A549 (cell line): ENCODE results near the gene BCL7B. TPM values are rescaled to one million over a fixed set of nuclear protein-coding genes. Genes with fewer than 3 reads are reported as not detected.

Source experiments
- BHLHE40 ChIP-seq: IDR thresholded peaks from 2 replicates; pipeline ENCODE4 v1.6.1; 2012; ENCODE audit warnings: low read depth, low read length, inconsistent platforms
- CBX2 ChIP-seq: fragments of 200-600 bp; sonication (generic); IDR thresholded peaks from 2 replicates; pipeline ENCODE4 v1.6.1; 2016; ENCODE audit warnings: low read depth, mild to moderate bottlenecking, borderline replicate concordance
- CHD2 ChIP-seq: fragments of 150-350 bp; IDR thresholded peaks from 2 replicates; pipeline ENCODE4 v1.6.1; 2014; ENCODE audit warnings: low read length; ENCODE audit not compliant: partially characterized antibody
- EHF ChIP-seq: fragments of 250-450 bp; sonication (Bioruptor Pico); IDR thresholded peaks from 2 replicates; pipeline ENCODE4 v1.5.0; 2020; ENCODE audit warnings: mild to moderate bottlenecking
- EP300 ChIP-seq, 2 experiments: fragments of >200 bp; sonication (Bioruptor Twin); formaldehyde crosslinking; IDR thresholded peaks; 2 replicates in 1 of 2; 3 replicates in 1 of 2; pipeline ENCODE4 v1.6.1; 2016 to 2017
- ESRRA ChIP-seq: fragments of 150-350 bp; IDR thresholded peaks from 2 replicates; pipeline ENCODE4 v1.6.1; 2014; ENCODE audit warnings: mild to moderate bottlenecking, low read length, borderline replicate concordance
- FOSB ChIP-seq: fragments of 250-450 bp; sonication (Bioruptor Pico); IDR thresholded peaks from 2 replicates; pipeline ENCODE4 v1.5.0; 2020; ENCODE audit warnings: mild to moderate bottlenecking, moderate library complexity
- FOSL2 ChIP-seq, 2 experiments: fragments of 450-650 bp in 1 of 2; fragments of >200 bp in 1 of 2; sonication (Bioruptor Twin) in 1 of 2; formaldehyde crosslinking; IDR thresholded peaks; 2 replicates each; pipeline versions ENCODE4 v1.5.0 to v1.6.1; 2016 to 2020; ENCODE audit warnings: mild to moderate bottlenecking in 1 of 2, moderate library complexity in 1 of 2
- HEYL ChIP-seq: fragments of 250-450 bp; sonication (Bioruptor Pico); IDR thresholded peaks from 2 replicates; pipeline ENCODE4 v1.8.0; 2021; ENCODE audit warnings: mild to moderate bottlenecking, moderate library complexity
- HOXB13 ChIP-seq: fragments of 250-450 bp; sonication (Bioruptor Pico); IDR thresholded peaks from 2 replicates; pipeline ENCODE4 v1.5.0; 2020; ENCODE audit warnings: low read depth, mild to moderate bottlenecking, moderate library complexity
- KDM5A ChIP-seq: fragments of 200-600 bp; sonication (generic); IDR thresholded peaks from 2 replicates; pipeline ENCODE4 v1.6.1; 2016; ENCODE audit warnings: antibody characterized with exemption, mild to moderate bottlenecking
- MAZ ChIP-seq: fragments of 150-350 bp; IDR thresholded peaks from 2 replicates; pipeline ENCODE4 v1.6.1; 2014; ENCODE audit warnings: antibody characterized with exemption, low read depth, low read length, borderline replicate concordance
- MYC ChIP-seq: IDR thresholded peaks from 2 replicates; pipeline ENCODE4 v1.6.1; 2012; ENCODE audit warnings: mild to moderate bottlenecking, inconsistent platforms, low read length, improper control_type of control experiment, borderline replicate concordance
- NPAS2 ChIP-seq: fragments of 250-450 bp; sonication (Bioruptor Pico); IDR thresholded peaks from 2 replicates; pipeline ENCODE4 v1.8.0; 2022; ENCODE audit warnings: mild to moderate bottlenecking, moderate library complexity, borderline replicate concordance
- RAD21 ChIP-seq, 2 experiments: fragments of >200 bp in 1 of 2; sonication (Bioruptor Twin) in 1 of 2; formaldehyde crosslinking in 1 of 2; IDR thresholded peaks in 1 of 2; conservative IDR thresholded peaks in 1 of 2; 2 replicates in 1 of 2; 3 replicates in 1 of 2; pipeline ENCODE4 v1.6.1; 2012 to 2018; ENCODE audit warnings: inconsistent platforms in 1 of 2
- RARB ChIP-seq: fragments of 250-450 bp; sonication (Bioruptor Pico); IDR thresholded peaks from 2 replicates; pipeline ENCODE4 v1.8.0; 2021; ENCODE audit warnings: mild to moderate bottlenecking, moderate library complexity
- RFX5 ChIP-seq: fragments of 450-650 bp; IDR thresholded peaks from 2 replicates; pipeline ENCODE4 v1.7.1; 2014; ENCODE audit warnings: antibody characterized with exemption, mild to moderate bottlenecking, moderate library complexity
- RNF2 ChIP-seq: fragments of 200-600 bp; sonication (generic); IDR thresholded peaks from 2 replicates; pipeline ENCODE4 v1.6.1; 2016; ENCODE audit warnings: low read depth, mild to moderate bottlenecking, antibody characterized with exemption, moderate library complexity, borderline replicate concordance
- TFCP2L1 ChIP-seq: fragments of 250-450 bp; sonication (Bioruptor Pico); IDR thresholded peaks from 2 replicates; pipeline ENCODE4 v1.5.0; 2021; ENCODE audit warnings: mild to moderate bottlenecking
- TP53 ChIP-seq: fragments of 250-450 bp; sonication (Bioruptor Pico); IDR thresholded peaks from 2 replicates; pipeline ENCODE4 v1.5.0; 2021; ENCODE audit warnings: mild to moderate bottlenecking, moderate library complexity
- ZC3H11A ChIP-seq: fragments of 450-650 bp; IDR thresholded peaks from 2 replicates; pipeline ENCODE4 v1.6.1; 2014; ENCODE audit warnings: antibody characterized with exemption, mild to moderate bottlenecking
- ZFP36 ChIP-seq: fragments of 450-650 bp; IDR thresholded peaks from 2 replicates; pipeline ENCODE4 v1.6.1; 2014; ENCODE audit warnings: borderline replicate concordance; ENCODE audit not compliant: partially characterized antibody
- ZNF302 ChIP-seq: fragments of 250-450 bp; sonication (Bioruptor Pico); IDR thresholded peaks from 2 replicates; pipeline ENCODE4 v1.9.0; 2021; ENCODE audit warnings: inconsistent platforms, mild to moderate bottlenecking, moderate library complexity
- polyA plus RNA-seq, 4 experiments: library from polyadenylated mRNA; depleted of rRNA in 3 of 4; stranded (reverse); fragments of >200 nt; fragmentation: RNase III in 1 of 4; extraction: RNeasy Plus Mini Kit Qiagen cat#74134 plus additional on column Dnase treatment in 1 of 4; gene quantifications; 2 replicates in 3 of 4; 3 replicates in 1 of 4; pipeline ENCODE4 v1.2.3, GENCODE V29; 2011 to 2017
- TF ChIP-seq, protein P1 (sequence below): fragments of >200 bp; sonication (Bioruptor Twin); formaldehyde crosslinking; IDR thresholded peaks from 3 replicates; pipeline ENCODE4 v1.6.1; 2016
- TF ChIP-seq, protein P2 (sequence below): IDR thresholded peaks from 2 replicates; pipeline ENCODE4 v1.6.1; 2012
- TF ChIP-seq, protein P3 (sequence below): fragments of 250-450 bp; sonication (Bioruptor Pico); IDR thresholded peaks from 2 replicates; pipeline ENCODE4 v1.5.0; 2021; ENCODE audit warnings: mild to moderate bottlenecking, moderate library complexity, borderline replicate concordance
- TF ChIP-seq, protein P4 (sequence below): IDR thresholded peaks from 2 replicates; pipeline ENCODE4 v1.6.1; 2012
- TF ChIP-seq, protein P5 (sequence below): fragments of 200-600 bp; sonication (generic); IDR thresholded peaks from 2 replicates; pipeline ENCODE4 v1.6.1; 2016; ENCODE audit warnings: antibody characterized with exemption, mild to moderate bottlenecking, moderate library complexity
- TF ChIP-seq, protein P6 (sequence below): fragments of 450-650 bp; IDR thresholded peaks from 2 replicates; pipeline ENCODE4 v1.6.1; 2014; ENCODE audit warnings: antibody characterized with exemption
- TF ChIP-seq, protein P7 (sequence below): fragments of 250-450 bp; sonication (Bioruptor Pico); IDR thresholded peaks from 2 replicates; pipeline ENCODE4 v1.5.0; 2020; ENCODE audit warnings: low read depth, mild to moderate bottlenecking, moderate library complexity
- TF ChIP-seq, protein P8 (sequence below): fragments of >200 bp; sonication (Bioruptor Twin); formaldehyde crosslinking; IDR thresholded peaks from 2 replicates; pipeline ENCODE4 v1.6.1; 2016

Gene BCL7B
- polyA plus RNA-seq, 2 of the 4 experiments (the other 2 are of a cell fraction): 52.3 to 62.5 TPM

DNA sequence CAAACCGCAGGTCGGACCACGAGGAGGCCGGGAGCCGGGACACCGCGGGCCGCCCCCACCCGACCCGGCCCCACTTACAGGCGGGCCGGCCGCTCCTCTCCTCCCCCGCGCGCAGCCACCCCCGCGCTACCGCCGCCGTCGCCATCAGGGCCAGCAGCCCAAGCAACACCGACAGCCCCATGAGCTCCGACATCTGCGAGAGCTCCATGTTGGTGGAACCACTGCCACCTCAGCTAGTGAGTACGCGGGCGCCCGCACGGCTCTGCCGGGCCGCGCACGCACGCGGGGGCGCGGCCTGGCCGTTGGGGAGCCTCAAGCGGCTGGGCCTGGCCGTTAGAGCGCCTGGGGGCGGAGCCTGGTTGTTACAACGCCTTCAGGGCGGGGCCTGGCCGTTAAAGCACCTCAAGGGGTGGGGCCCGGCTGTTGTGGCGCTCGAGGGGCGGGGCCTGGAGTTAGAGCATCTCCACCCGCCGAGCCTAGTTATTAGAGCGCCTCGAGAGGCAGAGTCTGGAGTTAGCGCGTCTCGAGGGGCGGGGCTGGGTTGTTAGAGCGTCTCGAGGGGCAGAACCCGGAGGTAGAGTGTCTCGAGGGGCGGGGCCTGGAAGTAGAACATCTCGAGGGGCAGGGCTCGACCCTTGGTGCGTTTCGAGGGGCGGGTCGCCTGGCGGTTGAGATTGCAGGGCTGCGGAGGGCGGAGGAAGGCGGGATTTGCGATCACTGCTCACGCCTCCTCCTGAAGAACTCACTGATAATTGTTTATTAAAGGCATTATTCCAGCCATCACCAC lies 21.0 kb upstream of the BCL7B start, which contains the start of gene TBL2 (continued):
- TF ChIP-seq ZNF302 (CRISPR knock-in tag) (no peak), RNF2 (no peak), TFCP2L1 (CRISPR knock-in tag) (no peak), HEYL (CRISPR knock-in tag) (no peak), CBX2 (no peak), ZFP36 (no peak), RFX5 (no peak), KDM5A (no peak), NPAS2 (CRISPR knock-in tag) (no peak), RARB (CRISPR knock-in tag) (no peak), FOSL2 (IDR thresholded peaks at IDR 0.05) (no peak), FOSL2 (CRISPR knock-in tag; IDR thresholded peaks at IDR 0.05) (no peak), RAD21 (conservative IDR thresholded peaks at IDR 0.05 in 1 of 2, IDR thresholded peaks at IDR 0.05 in 1 of 2) (no peak), EHF (CRISPR knock-in tag) (no peak), BHLHE40 (no peak), CHD2 (no peak), EP300 (IDR thresholded peaks at IDR 0.05) (no peak), ZC3H11A (no peak), MYC (peak; percentile 53; the same call in 1 of the 2 replicates), MAZ (no peak), FOSB (CRISPR knock-in tag) (no peak), TP53 (CRISPR knock-in tag) (0 out of 2 replicates have a peak, but pooled peaks have one; percentile 67), ESRRA (no peak), HOXB13 (CRISPR knock-in tag) (no peak)
- TF ChIP-seq, protein P1, sequence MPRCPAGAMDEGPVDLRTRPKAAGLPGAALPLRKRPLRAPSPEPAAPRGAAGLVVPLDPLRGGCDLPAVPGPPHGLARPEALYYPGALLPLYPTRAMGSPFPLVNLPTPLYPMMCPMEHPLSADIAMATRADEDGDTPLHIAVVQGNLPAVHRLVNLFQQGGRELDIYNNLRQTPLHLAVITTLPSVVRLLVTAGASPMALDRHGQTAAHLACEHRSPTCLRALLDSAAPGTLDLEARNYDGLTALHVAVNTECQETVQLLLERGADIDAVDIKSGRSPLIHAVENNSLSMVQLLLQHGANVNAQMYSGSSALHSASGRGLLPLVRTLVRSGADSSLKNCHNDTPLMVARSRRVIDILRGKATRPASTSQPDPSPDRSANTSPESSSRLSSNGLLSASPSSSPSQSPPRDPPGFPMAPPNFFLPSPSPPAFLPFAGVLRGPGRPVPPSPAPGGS: peak; percentile 94
- TF ChIP-seq, protein P2, sequence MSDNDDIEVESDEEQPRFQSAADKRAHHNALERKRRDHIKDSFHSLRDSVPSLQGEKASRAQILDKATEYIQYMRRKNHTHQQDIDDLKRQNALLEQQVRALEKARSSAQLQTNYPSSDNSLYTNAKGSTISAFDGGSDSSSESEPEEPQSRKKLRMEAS: peak; percentile 60
- TF ChIP-seq, protein P3, sequence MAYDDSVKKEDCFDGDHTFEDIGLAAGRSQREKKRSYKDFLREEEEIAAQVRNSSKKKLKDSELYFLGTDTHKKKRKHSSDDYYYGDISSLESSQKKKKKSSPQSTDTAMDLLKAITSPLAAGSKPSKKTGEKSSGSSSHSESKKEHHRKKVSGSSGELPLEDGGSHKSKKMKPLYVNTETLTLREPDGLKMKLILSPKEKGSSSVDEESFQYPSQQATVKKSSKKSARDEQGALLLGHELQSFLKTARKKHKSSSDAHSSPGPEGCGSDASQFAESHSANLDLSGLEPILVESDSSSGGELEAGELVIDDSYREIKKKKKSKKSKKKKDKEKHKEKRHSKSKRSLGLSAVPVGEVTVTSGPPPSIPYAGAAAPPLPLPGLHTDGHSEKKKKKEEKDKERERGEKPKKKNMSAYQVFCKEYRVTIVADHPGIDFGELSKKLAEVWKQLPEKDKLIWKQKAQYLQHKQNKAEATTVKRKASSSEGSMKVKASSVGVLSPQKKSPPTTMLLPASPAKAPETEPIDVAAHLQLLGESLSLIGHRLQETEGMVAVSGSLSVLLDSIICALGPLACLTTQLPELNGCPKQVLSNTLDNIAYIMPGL (CRISPR knock-in tag): 0 out of 2 replicates have a peak, but pooled peaks have one; percentile 25
- TF ChIP-seq, protein P4, sequence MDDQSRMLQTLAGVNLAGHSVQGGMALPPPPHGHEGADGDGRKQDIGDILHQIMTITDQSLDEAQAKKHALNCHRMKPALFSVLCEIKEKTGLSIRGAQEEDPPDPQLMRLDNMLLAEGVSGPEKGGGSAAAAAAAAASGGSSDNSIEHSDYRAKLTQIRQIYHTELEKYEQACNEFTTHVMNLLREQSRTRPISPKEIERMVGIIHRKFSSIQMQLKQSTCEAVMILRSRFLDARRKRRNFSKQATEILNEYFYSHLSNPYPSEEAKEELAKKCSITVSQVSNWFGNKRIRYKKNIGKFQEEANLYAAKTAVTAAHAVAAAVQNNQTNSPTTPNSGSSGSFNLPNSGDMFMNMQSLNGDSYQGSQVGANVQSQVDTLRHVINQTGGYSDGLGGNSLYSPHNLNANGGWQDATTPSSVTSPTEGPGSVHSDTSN: peak; percentile 35; the same call in 1 of the 2 replicates
- TF ChIP-seq, protein P5, sequence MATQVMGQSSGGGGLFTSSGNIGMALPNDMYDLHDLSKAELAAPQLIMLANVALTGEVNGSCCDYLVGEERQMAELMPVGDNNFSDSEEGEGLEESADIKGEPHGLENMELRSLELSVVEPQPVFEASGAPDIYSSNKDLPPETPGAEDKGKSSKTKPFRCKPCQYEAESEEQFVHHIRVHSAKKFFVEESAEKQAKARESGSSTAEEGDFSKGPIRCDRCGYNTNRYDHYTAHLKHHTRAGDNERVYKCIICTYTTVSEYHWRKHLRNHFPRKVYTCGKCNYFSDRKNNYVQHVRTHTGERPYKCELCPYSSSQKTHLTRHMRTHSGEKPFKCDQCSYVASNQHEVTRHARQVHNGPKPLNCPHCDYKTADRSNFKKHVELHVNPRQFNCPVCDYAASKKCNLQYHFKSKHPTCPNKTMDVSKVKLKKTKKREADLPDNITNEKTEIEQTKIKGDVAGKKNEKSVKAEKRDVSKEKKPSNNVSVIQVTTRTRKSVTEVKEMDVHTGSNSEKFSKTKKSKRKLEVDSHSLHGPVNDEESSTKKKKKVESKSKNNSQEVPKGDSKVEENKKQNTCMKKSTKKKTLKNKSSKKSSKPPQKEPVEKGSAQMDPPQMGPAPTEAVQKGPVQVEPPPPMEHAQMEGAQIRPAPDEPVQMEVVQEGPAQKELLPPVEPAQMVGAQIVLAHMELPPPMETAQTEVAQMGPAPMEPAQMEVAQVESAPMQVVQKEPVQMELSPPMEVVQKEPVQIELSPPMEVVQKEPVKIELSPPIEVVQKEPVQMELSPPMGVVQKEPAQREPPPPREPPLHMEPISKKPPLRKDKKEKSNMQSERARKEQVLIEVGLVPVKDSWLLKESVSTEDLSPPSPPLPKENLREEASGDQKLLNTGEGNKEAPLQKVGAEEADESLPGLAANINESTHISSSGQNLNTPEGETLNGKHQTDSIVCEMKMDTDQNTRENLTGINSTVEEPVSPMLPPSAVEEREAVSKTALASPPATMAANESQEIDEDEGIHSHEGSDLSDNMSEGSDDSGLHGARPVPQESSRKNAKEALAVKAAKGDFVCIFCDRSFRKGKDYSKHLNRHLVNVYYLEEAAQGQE: no peak; the same call in 1 of the 2 replicates
- TF ChIP-seq, protein P6, sequence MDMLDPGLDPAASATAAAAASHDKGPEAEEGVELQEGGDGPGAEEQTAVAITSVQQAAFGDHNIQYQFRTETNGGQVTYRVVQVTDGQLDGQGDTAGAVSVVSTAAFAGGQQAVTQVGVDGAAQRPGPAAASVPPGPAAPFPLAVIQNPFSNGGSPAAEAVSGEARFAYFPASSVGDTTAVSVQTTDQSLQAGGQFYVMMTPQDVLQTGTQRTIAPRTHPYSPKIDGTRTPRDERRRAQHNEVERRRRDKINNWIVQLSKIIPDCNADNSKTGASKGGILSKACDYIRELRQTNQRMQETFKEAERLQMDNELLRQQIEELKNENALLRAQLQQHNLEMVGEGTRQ: no peak
- TF ChIP-seq, protein P7, sequence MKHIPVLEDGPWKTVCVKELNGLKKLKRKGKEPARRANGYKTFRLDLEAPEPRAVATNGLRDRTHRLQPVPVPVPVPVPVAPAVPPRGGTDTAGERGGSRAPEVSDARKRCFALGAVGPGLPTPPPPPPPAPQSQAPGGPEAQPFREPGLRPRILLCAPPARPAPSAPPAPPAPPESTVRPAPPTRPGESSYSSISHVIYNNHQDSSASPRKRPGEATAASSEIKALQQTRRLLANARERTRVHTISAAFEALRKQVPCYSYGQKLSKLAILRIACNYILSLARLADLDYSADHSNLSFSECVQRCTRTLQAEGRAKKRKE (CRISPR knock-in tag): peak; percentile 52; the same call in 1 of the 2 replicates
- TF ChIP-seq, protein P8, sequence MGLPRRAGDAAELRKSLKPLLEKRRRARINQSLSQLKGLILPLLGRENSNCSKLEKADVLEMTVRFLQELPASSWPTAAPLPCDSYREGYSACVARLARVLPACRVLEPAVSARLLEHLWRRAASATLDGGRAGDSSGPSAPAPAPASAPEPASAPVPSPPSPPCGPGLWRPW: no peak
